HCT116 (cell line): ENCODE measurements around the gene CORO2A. TPM values are rescaled to one million over a fixed set of nuclear protein-coding genes. Genes with fewer than 3 reads are reported as not detected.

Experiments used
- ATAC-seq: fragments of 200-7000 bp; cut with Tn5 transposase; 2 replicates; pipeline ENCODE4 v1.9.1; 2020; ENCODE audit warnings: mild to moderate bottlenecking, moderate library complexity
- BruUV-seq: library from RNA; stranded (reverse); fragments of 400-500 nt; replicated peaks from 2 replicates; lab custom pipeline; 2021; lab: Mats Ljungman, UMichigan
- CTCF ChIA-PET: fragments of 300-600 bp; sonication (Branson Sonifier 250); formaldehyde crosslinking; loops from one replicate; lab custom pipeline; 2021; ENCODE audit warnings: antibody characterized with exemption; lab: Charles Lee
- POLR2A ChIA-PET: fragments of 300-600, 350-600 bp; sonication (Branson Sonifier 250); formaldehyde crosslinking; loops from one replicate; lab custom pipeline; 2021; ENCODE audit warnings: antibody characterized with exemption; lab: Charles Lee
- RAD21 ChIA-PET, 2 experiments: fragments of 300-600 bp; sonication (Branson Sonifier 250); formaldehyde crosslinking; loops; one replicate each; lab custom pipeline; 2023; ENCODE audit warnings: low total read pairs in 2 of 2; ENCODE audit not compliant: uncharacterized antibody in 2 of 2, unreplicated experiment in 2 of 2, low non-redundant PET in 1 of 2; lab: Charles Lee
- DNase-seq: peaks from one replicate; pipeline ENCODE4 v3.0.0-alpha.2; 2010; ENCODE audit warnings: low read depth, low spot score
- H2AFZ ChIP-seq: fragments of 200-600 bp; shearing (Covaris generic), sonication (generic); 2 replicates; pipeline ENCODE4 v1.6.1; 2017; ENCODE audit warnings: low read depth, mixed run types, mixed read lengths, antibody characterized with exemption, low read length; ENCODE audit not compliant: poor library complexity, severe bottlenecking
- H3K27ac ChIP-seq: 2 replicates; pipeline ENCODE4 v1.5.1; 2012; ENCODE audit warnings: low read depth, low read length
- H3K27me3 ChIP-seq: fragments of 200-600 bp; sonication (generic); 2 replicates; pipeline ENCODE4 v1.6.1; 2016; ENCODE audit warnings: mixed run types, low read length, mixed read lengths; ENCODE audit not compliant: insufficient read depth
- H3K36me3 ChIP-seq, 2 experiments: fragments of 200-500 bp in 1 of 2; fragments of 200-600 bp in 1 of 2; sonication (Bioruptor generic) in 1 of 2; sonication (generic) in 1 of 2; 2 replicates each; pipeline versions ENCODE4 v1.5.1 to v1.6.1; 2014 to 2016; ENCODE audit warnings: low read length in 2 of 2, inconsistent platforms in 1 of 2, mixed read lengths in 1 of 2, mixed run types in 1 of 2; ENCODE audit not compliant: insufficient read depth in 2 of 2, control insufficient read depth in 1 of 2
- H3K4me1 ChIP-seq, 2 experiments: fragments of 200-600 bp in 1 of 2; sonication (generic) in 1 of 2; 2 replicates each; pipeline versions ENCODE4 v1.5.1 to v1.6.1; 2012 to 2017; ENCODE audit warnings: low read length in 2 of 2, inconsistent platforms in 1 of 2, mild to moderate bottlenecking in 1 of 2, mixed read lengths in 1 of 2, mixed run types in 1 of 2, moderate library complexity in 1 of 2; ENCODE audit not compliant: insufficient read depth in 2 of 2, control insufficient read depth in 1 of 2
- H3K4me2 ChIP-seq: fragments of 200-600 bp; sonication (generic); 2 replicates; pipeline ENCODE4 v1.6.1; 2017; ENCODE audit warnings: mixed run types, low read length, mixed read lengths
- H3K4me3 ChIP-seq, 2 experiments: fragments of 200-600 bp in 1 of 2; sonication (generic) in 1 of 2; replicated peaks in 1 of 2; 2 replicates each; pipeline ENCODE4 v1.5.1; 2011 to 2016; ENCODE audit warnings: low read length in 2 of 2, control low read depth in 1 of 2, low read depth in 1 of 2, mild to moderate bottlenecking in 1 of 2, mixed read lengths in 1 of 2, mixed run types in 1 of 2
- H3K79me2 ChIP-seq: fragments of 200-600 bp; sonication (generic); 2 replicates; pipeline ENCODE4 v1.6.1; 2017; ENCODE audit warnings: mild to moderate bottlenecking, mixed run types, low read length, moderate library complexity, mixed read lengths; ENCODE audit not compliant: insufficient read depth
- H3K9ac ChIP-seq: fragments of 200-600 bp; sonication (generic); 2 replicates; pipeline ENCODE4 v1.6.1; 2016; ENCODE audit warnings: low read length, mixed read lengths
- H3K9me2 ChIP-seq: fragments of 200-600 bp; sonication (generic), shearing (Covaris generic); 2 replicates; pipeline ENCODE4 v1.6.1; 2017; ENCODE audit warnings: mixed run types, mild to moderate bottlenecking, moderate library complexity; ENCODE audit not compliant: insufficient read depth
- H3K9me3 ChIP-seq, 2 experiments: fragments of 200-500 bp in 1 of 2; fragments of 200-600 bp in 1 of 2; sonication (Bioruptor generic) in 1 of 2; sonication (generic) in 1 of 2; 2 replicates each; pipeline ENCODE4 v1.6.1; 2014 to 2017; ENCODE audit warnings: low read length in 2 of 2, mixed read lengths in 2 of 2, inconsistent platforms in 1 of 2, low read depth in 1 of 2, mild to moderate bottlenecking in 1 of 2, mixed run types in 1 of 2, moderate library complexity in 1 of 2; ENCODE audit not compliant: control insufficient read depth in 1 of 2, insufficient read depth in 1 of 2
- H4K20me1 ChIP-seq: fragments of 200-600 bp; sonication (generic), shearing (Covaris generic); 2 replicates; pipeline ENCODE4 v1.6.1; 2017; ENCODE audit warnings: mixed run types, mild to moderate bottlenecking, moderate library complexity; ENCODE audit not compliant: insufficient read depth
- ATF3 ChIP-seq: IDR thresholded peaks from 2 replicates; pipeline ENCODE4 v1.6.1; 2012
- CBX3 ChIP-seq: IDR thresholded peaks from 2 replicates; pipeline ENCODE4 v1.6.1; 2012; ENCODE audit warnings: low read depth
- EZH2 ChIP-seq: fragments of 200-600 bp; sonication (generic); IDR thresholded peaks from 2 replicates; pipeline ENCODE4 v1.6.1; 2017; ENCODE audit warnings: antibody characterized with exemption, mixed run types
- FOSL1 ChIP-seq: IDR thresholded peaks from 2 replicates; pipeline ENCODE4 v1.6.1; 2012; ENCODE audit warnings: low read depth
- JUND ChIP-seq: IDR thresholded peaks from 2 replicates; pipeline ENCODE4 v1.6.1; 2012
- SRF ChIP-seq: IDR thresholded peaks from 2 replicates; pipeline ENCODE4 v1.6.1; 2012; ENCODE audit warnings: low read depth
- ZBTB33 ChIP-seq: IDR thresholded peaks from 2 replicates; pipeline ENCODE4 v1.6.1; 2011; ENCODE audit warnings: mild to moderate bottlenecking, low read length, moderate library complexity; ENCODE audit not compliant: insufficient replicate concordance; ENCODE audit errors: extremely low read depth
- ZNF274 ChIP-seq: fragments of 200-500 bp; sonication (Bioruptor generic); IDR thresholded peaks from 2 replicates; pipeline ENCODE4 v1.6.1; 2014; ENCODE audit warnings: mild to moderate bottlenecking, low read depth, low read length, inconsistent platforms
- intact Hi-C: fragments of 100-400 bp; cut with micrococcal nuclease; formaldehyde crosslinking; loops from 2 replicates; pipeline ENCODE4 v1.10.0; 2022
- total RNA-seq: library from RNA; stranded (reverse); gene quantifications from one replicate; pipeline ENCODE4 v1.2.1, GENCODE V29; 2021; ENCODE audit not compliant: unreplicated experiment

Gene CORO2A
- total RNA-seq, 1 experiment from 2014 or later: 5.7 TPM

- ChIA-PET CTCF (no interaction called here), POLR2A (no interaction called here), RAD21 (no interaction called here)
- no peaks in the 10 kb centered on the region for H3K36me3 ChIP-seq
- TF ChIP-seq EZH2 (no peak), CBX3 (no peak), SRF (no peak), ZBTB33 (no peak), JUND (no peak), FOSL1 (no peak), ZNF274 (no peak), ATF3 (no peak)
- no peak overlapping the region for H3K9ac ChIP-seq
- no peaks in the 10 kb centered on the region for H3K9me2 ChIP-seq
- no peak for DNase-seq
- BruUV-seq: no TSS peak
- no peak overlapping the region for H3K4me2 ChIP-seq
- ATAC-seq: no peak
- no peaks in the 10 kb centered on the region for H3K27me3 ChIP-seq
- H3K27ac ChIP-seq: no peak overlapping the region
- intact Hi-C loops: no loop called here
- H3K4me1 ChIP-seq: no peaks in the 10 kb centered on the region; a peak in 1 of 4 replicates
- no peak overlapping the region for H3K4me3 ChIP-seq
- H3K79me2 ChIP-seq: no peaks in the 10 kb centered on the region
- no peaks in the 10 kb centered on the region for H3K9me3 ChIP-seq
- no peaks in the 10 kb centered on the region for H4K20me1 ChIP-seq
- no peak overlapping the region for H2AFZ ChIP-seq
These were observed 34.2 kb downstream of the CORO2A start for GRCh38 chr9:98158071-98158831.
